ENCODE data around the gene NFAT5. TPM values are rescaled to one million over a fixed set of nuclear protein-coding genes. Genes with fewer than 3 reads are reported as not detected.

Gene NFAT5
- total and polyA plus RNA-seq, 9 of the 15 experiments (the other 6 are each of a cell fraction or from before 2014, with no cell fraction given) = 0.78 to 20.5 (median 12.4) TPM

- TF ChIP-seq FOXO4 (CRISPR knock-in tag; IDR thresholded peaks at IDR 0.05) = no peak
These were observed 32.9 kb upstream of the NFAT5 start (continued) for GRCh38 chr16:69532641-69533455.

- no peaks in the 10 kb centered on the region for H3K27me3 ChIP-seq (ENCODE audit: control insufficient read depth in 2 of 2, insufficient read depth in 2 of 2, low read length in 2 of 2)
- no peak overlapping the region for H2AFZ ChIP-seq (ENCODE audit: low read depth, low read length)
- H3K4me1 ChIP-seq (replicated peaks in 1 of 2; ENCODE audit: control insufficient read depth in 2 of 2, insufficient read depth in 2 of 2, low read length in 2 of 2) = peaks cover 14 to 18% of the 10 kb centered on the region in 2 experiments
- no TSS peak for BruUV-seq (replicated peaks)
- intact Hi-C loops (cut with micrococcal nuclease) (no loop called here), in situ Hi-C loops (cut with MboI) (no loop called here)
- H3K4me3 ChIP-seq = no peak overlapping the region
- POLR2A ChIA-PET = interaction anchor here (0.8 kb wide), 1 partner anchor 29 kb away, joined by 3 read pairs; no protein-coding TSS in a partner anchor
- CTCF ChIA-PET (ENCODE audit: low intra/inter-chr PET ratio) = no interaction called here
- no peaks in the 10 kb centered on the region for H3K79me2 ChIP-seq (ENCODE audit: control insufficient read depth, insufficient read depth, low read length)
- no peak overlapping the region for H3K9ac ChIP-seq (ENCODE audit: insufficient read depth in 1 of 2, low read depth in 2 of 2, low read length in 2 of 2)
- H3K9me3 ChIP-seq (replicated peaks; ENCODE audit: control insufficient read depth, insufficient read depth, low read depth, low read length) = no peaks in the 10 kb centered on the region
- no peaks in the 10 kb centered on the region for H3K9me1 ChIP-seq (ENCODE audit: control insufficient read depth, insufficient read depth, low read length)
- no peak overlapping the region for H3K27ac ChIP-seq (ENCODE audit: extremely low read depth, low read depth, low read length)
- no peaks in the 10 kb centered on the region for H3K36me3 ChIP-seq (ENCODE audit: control insufficient read depth, insufficient read depth, low read length)
- 93% methylated on average over 3 of the region's 3 CpGs for WGBS (ENCODE audit: insufficient coverage, low coverage, missing lambda C conversion rate)
- DNase-seq (ENCODE audit: extremely low read depth in 1 of 4, low spot score in 3 of 4) (no peak), FAIRE-seq (no peak), ATAC-seq (no peak)
- H4K20me1 ChIP-seq (replicated peaks; ENCODE audit: control insufficient read depth, insufficient read depth, low read length) = no peaks in the 10 kb centered on the region
- H3K4me2 ChIP-seq (ENCODE audit: insufficient read depth, low read length) = no peak overlapping the region
- no peak for TF ChIP-seq NCOA1 (IDR thresholded peaks at IDR 0.05; ENCODE audit: low read depth)
- no peak for TF ChIP-seq NONO (IDR thresholded peaks at IDR 0.05; ENCODE audit: low read depth in 2 of 2, low read length in 1 of 2)
- no peak for TF ChIP-seq MGA (IDR thresholded peaks at IDR 0.05)
- peak; percentile 77 for TF ChIP-seq RBM25 (IDR thresholded peaks at IDR 0.05; ENCODE audit: low read depth, low read length, severe bottlenecking)
These were observed 31.0 kb upstream of the NFAT5 start for GRCh38 chr16:69534720-69535119.

All from K562 (cell line).